Measurements from ENCODE around the gene SERPINE1. TPM values are rescaled to one million over a fixed set of nuclear protein-coding genes. Genes with fewer than 3 reads are reported as not detected.

The SERPINE1 gene
- total and polyA plus RNA-seq, 2 of the 13 experiments (the other 11 are each of a cell fraction or from before 2014, with no cell fraction given) = 21.2 to 1,576 TPM

DNA sequence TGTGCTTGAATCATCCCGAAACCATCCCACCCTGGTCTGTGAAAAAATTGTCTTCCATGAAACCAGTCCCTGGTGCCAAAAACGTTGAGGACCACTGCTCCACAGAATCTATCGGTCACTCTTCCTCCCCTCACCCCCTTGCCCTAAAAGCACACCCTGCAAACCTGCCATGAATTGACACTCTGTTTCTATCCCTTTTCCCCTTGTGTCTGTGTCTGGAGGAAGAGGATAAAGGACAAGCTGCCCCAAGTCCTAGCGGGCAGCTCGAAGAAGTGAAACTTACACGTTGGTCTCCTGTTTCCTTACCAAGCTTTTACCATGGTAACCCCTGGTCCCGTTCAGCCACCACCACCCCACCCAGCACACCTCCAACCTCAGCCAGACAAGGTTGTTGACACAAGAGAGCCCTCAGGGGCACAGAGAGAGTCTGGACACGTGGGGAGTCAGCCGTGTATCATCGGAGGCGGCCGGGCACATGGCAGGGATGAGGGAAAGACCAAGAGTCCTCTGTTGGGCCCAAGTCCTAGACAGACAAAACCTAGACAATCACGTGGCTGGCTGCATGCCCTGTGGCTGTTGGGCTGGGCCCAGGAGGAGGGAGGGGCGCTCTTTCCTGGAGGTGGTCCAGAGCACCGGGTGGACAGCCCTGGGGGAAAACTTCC is 784 bp upstream of the SERPINE1 start (continued):
- TF ChIP-seq, protein P1, sequence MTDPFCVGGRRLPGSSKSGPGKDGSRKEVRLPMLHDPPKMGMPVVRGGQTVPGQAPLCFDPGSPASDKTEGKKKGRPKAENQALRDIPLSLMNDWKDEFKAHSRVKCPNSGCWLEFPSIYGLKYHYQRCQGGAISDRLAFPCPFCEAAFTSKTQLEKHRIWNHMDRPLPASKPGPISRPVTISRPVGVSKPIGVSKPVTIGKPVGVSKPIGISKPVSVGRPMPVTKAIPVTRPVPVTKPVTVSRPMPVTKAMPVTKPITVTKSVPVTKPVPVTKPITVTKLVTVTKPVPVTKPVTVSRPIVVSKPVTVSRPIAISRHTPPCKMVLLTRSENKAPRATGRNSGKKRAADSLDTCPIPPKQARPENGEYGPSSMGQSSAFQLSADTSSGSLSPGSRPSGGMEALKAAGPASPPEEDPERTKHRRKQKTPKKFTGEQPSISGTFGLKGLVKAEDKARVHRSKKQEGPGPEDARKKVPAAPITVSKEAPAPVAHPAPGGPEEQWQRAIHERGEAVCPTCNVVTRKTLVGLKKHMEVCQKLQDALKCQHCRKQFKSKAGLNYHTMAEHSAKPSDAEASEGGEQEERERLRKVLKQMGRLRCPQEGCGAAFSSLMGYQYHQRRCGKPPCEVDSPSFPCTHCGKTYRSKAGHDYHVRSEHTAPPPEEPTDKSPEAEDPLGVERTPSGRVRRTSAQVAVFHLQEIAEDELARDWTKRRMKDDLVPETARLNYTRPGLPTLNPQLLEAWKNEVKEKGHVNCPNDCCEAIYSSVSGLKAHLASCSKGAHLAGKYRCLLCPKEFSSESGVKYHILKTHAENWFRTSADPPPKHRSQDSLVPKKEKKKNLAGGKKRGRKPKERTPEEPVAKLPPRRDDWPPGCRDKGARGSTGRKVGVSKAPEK (CRISPR knock-in tag; IDR thresholded peaks at IDR 0.05; ENCODE audit: borderline replicate concordance) = no peak
- TF ChIP-seq NR2F1 (CRISPR knock-in tag; IDR thresholded peaks at IDR 0.05) = peak in 1 of 2 experiments; percentile 66; a peak in 1 of 4 replicates
- TF ChIP-seq ZNF20 (CRISPR knock-in tag; IDR thresholded peaks at IDR 0.05) = 0 out of 2 replicates have a peak, but pooled peaks have one; percentile 4
- TF ChIP-seq ZNF431 (CRISPR knock-in tag; IDR thresholded peaks at IDR 0.05; ENCODE audit: borderline replicate concordance, low read depth) = peak; percentile 87
- peak; percentile 83; the same call in 1 of the 2 replicates for TF ChIP-seq ZNF468 (CRISPR knock-in tag; IDR thresholded peaks at IDR 0.05)
- TF ChIP-seq ARNTL (CRISPR knock-in tag; IDR thresholded peaks at IDR 0.05) = peak; percentile 99
- 0 out of 2 replicates have a peak, but pooled peaks have one; percentile 11 for TF ChIP-seq THAP11 (CRISPR knock-in tag; IDR thresholded peaks at IDR 0.05)
- TF ChIP-seq HOXA5 (CRISPR knock-in tag; IDR thresholded peaks at IDR 0.05) = no peak
- TF ChIP-seq, protein P2, sequence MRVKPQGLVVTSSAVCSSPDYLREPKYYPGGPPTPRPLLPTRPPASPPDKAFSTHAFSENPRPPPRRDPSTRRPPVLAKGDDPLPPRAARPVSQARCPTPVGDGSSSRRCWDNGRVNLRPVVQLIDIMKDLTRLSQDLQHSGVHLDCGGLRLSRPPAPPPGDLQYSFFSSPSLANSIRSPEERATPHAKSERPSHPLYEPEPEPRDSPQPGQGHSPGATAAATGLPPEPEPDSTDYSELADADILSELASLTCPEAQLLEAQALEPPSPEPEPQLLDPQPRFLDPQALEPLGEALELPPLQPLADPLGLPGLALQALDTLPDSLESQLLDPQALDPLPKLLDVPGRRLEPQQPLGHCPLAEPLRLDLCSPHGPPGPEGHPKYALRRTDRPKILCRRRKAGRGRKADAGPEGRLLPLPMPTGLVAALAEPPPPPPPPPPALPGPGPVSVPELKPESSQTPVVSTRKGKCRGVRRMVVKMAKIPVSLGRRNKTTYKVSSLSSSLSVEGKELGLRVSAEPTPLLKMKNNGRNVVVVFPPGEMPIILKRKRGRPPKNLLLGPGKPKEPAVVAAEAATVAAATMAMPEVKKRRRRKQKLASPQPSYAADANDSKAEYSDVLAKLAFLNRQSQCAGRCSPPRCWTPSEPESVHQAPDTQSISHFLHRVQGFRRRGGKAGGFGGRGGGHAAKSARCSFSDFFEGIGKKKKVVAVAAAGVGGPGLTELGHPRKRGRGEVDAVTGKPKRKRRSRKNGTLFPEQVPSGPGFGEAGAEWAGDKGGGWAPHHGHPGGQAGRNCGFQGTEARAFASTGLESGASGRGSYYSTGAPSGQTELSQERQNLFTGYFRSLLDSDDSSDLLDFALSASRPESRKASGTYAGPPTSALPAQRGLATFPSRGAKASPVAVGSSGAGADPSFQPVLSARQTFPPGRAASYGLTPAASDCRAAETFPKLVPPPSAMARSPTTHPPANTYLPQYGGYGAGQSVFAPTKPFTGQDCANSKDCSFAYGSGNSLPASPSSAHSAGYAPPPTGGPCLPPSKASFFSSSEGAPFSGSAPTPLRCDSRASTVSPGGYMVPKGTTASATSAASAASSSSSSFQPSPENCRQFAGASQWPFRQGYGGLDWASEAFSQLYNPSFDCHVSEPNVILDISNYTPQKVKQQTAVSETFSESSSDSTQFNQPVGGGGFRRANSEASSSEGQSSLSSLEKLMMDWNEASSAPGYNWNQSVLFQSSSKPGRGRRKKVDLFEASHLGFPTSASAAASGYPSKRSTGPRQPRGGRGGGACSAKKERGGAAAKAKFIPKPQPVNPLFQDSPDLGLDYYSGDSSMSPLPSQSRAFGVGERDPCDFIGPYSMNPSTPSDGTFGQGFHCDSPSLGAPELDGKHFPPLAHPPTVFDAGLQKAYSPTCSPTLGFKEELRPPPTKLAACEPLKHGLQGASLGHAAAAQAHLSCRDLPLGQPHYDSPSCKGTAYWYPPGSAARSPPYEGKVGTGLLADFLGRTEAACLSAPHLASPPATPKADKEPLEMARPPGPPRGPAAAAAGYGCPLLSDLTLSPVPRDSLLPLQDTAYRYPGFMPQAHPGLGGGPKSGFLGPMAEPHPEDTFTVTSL (CRISPR knock-in tag; IDR thresholded peaks at IDR 0.05; ENCODE audit: borderline replicate concordance) = peak; percentile 52; the same call in 1 of the 2 replicates
- peak; percentile 80; the same call in 1 of the 2 replicates for TF ChIP-seq REXO4 (CRISPR knock-in tag; IDR thresholded peaks at IDR 0.05; ENCODE audit: borderline replicate concordance)
- TF ChIP-seq KAT8 (CRISPR knock-in tag; IDR thresholded peaks at IDR 0.05) = peak; percentile 31
- peak; percentile 22; the same call in 1 of the 2 replicates for TF ChIP-seq IRF2 (CRISPR knock-in tag; IDR thresholded peaks at IDR 0.05)
- TF ChIP-seq ZNF33B (CRISPR knock-in tag; IDR thresholded peaks at IDR 0.05) = no peak
- peak; percentile 43; the same call in 1 of the 2 replicates for TF ChIP-seq HES4 (CRISPR knock-in tag; IDR thresholded peaks at IDR 0.05; ENCODE audit: borderline replicate concordance)
- TF ChIP-seq FLYWCH1 (CRISPR knock-in tag; IDR thresholded peaks at IDR 0.05) = 0 out of 2 replicates have a peak, but pooled peaks have one; percentile 47
- peak; percentile 89 for TF ChIP-seq BCL6 (CRISPR knock-in tag; IDR thresholded peaks at IDR 0.05)
- TF ChIP-seq NKX3-1 (CRISPR knock-in tag; IDR thresholded peaks at IDR 0.05) = no peak
- TF ChIP-seq, protein P3, sequence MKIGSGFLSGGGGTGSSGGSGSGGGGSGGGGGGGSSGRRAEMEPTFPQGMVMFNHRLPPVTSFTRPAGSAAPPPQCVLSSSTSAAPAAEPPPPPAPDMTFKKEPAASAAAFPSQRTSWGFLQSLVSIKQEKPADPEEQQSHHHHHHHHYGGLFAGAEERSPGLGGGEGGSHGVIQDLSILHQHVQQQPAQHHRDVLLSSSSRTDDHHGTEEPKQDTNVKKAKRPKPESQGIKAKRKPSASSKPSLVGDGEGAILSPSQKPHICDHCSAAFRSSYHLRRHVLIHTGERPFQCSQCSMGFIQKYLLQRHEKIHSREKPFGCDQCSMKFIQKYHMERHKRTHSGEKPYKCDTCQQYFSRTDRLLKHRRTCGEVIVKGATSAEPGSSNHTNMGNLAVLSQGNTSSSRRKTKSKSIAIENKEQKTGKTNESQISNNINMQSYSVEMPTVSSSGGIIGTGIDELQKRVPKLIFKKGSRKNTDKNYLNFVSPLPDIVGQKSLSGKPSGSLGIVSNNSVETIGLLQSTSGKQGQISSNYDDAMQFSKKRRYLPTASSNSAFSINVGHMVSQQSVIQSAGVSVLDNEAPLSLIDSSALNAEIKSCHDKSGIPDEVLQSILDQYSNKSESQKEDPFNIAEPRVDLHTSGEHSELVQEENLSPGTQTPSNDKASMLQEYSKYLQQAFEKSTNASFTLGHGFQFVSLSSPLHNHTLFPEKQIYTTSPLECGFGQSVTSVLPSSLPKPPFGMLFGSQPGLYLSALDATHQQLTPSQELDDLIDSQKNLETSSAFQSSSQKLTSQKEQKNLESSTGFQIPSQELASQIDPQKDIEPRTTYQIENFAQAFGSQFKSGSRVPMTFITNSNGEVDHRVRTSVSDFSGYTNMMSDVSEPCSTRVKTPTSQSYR (CRISPR knock-in tag; IDR thresholded peaks at IDR 0.05; ENCODE audit: borderline replicate concordance) = peak; percentile 56; the same call in 1 of the 2 replicates

Measured in HepG2 (cell line).